Measurements from ENCODE around the gene RBM8A.
A peak's percentile ranks its signal among the peaks of the same experiment; 100 is the strongest.

RBM8A gene

DNA sequence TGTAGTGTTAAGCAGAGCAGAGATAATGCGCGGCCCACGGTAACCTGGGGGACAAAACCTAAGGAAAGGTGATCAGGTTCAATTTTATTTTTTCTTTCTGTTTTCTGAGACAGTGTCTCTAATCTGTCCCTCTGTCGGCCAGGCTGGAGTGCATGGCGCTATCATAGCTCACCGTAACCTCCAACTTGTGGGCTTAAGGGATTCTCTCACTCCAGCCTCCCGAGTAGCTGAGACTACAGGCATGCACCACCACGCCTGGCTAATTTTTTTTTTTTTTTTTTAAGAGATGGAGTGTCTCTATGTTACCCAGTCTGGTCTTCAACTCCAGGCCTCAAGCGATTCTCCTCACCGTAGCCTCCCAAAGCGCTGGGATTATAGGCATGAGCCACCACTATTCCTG lies 40.9 kb downstream of the RBM8A start:
- H3K27me3 Mint-ChIP-seq: peaks cover 7% of the 10 kb centered on the region
- H3K4me3 Mint-ChIP-seq: peak overlapping the region; percentile 85
- H3K9me3 Mint-ChIP-seq (ENCODE audit: low read depth): no peaks in the 10 kb centered on the region
- no peak overlapping the region for H3K27ac Mint-ChIP-seq
- peaks cover 15% of the 10 kb centered on the region for H3K4me1 Mint-ChIP-seq (ENCODE audit: low read depth)
- no peaks in the 10 kb centered on the region for H3K36me3 Mint-ChIP-seq

DNA sequence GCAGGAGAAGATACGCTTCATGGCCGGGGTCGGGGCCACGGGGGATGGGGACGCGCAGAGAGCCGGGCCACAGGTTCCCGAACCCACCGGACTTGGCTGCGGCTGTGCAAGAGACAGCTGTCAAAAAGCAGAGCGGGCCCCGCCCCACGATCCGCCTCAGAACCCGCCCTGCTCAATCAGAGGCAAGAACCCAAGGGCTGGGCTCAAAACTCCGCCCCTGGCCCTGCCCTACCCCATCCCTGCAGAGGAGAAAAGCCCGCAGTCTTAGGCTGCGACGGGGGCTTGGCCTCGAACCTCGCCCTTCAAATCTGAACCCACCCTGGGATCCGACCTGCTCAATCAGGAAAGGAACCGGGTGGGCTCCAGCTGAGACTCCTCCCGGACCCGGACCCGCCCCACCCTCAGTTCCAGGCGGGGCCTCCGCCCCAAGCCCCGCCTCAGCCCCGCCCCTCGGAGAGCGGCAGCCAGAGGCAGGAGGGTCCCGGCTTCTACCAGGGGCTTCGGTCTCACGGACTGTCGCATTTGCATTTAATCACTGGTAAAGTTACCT lies 41.5 kb downstream of the RBM8A start, which contains the start of gene ANKRD35:
Gene ANKRD35, minus strand, starts transcription at position 129 of the 550 bp plus-strand sequence. Its CDS starts 108 bp downstream, at position 21.
- no peaks in the 10 kb centered on the region for H3K36me3 Mint-ChIP-seq
- H3K27ac Mint-ChIP-seq: no peak within 1 kb of the TSS
- H3K27me3 Mint-ChIP-seq: peaks cover 7% of the 10 kb centered on the region

DNA sequence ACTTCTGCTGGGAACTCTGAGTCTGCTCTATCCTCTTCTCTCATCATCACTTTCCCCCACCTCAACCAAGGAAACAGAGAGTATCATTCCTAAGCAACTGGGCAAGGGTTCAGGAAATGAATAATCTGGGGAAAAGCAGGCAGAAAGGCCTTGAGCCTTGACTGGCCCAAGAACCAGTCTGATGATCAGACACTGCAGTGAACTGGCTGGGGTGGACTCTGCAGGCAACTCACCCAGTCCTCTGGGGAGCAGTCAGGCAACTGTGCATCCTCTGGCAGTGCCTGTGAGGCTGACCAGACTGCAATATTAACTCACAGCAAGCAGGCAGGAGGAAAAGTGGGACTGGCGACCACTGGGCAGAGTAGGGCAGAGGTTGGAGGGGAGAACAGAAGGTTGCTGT lies 42.6 kb downstream of the RBM8A start:
- no peak overlapping the region for H3K27ac Mint-ChIP-seq
- H3K27me3 Mint-ChIP-seq: peaks cover 7% of the 10 kb centered on the region
- H3K36me3 Mint-ChIP-seq: no peaks in the 10 kb centered on the region
- H3K4me3 Mint-ChIP-seq: peak overlapping the region; percentile 85
- H3K9me3 Mint-ChIP-seq (ENCODE audit: low read depth): no peaks in the 10 kb centered on the region
- peaks cover 15% of the 10 kb centered on the region for H3K4me1 Mint-ChIP-seq (ENCODE audit: low read depth)

More for the DNA sequence above, 41.5 kb downstream of the RBM8A start, which contains the start of gene ANKRD35:
- no peaks in the 10 kb centered on the region for H3K9me3 Mint-ChIP-seq (ENCODE audit: low read depth)
- H3K4me3 Mint-ChIP-seq: peak within 1 kb of the TSS; percentile 85
- H3K4me1 Mint-ChIP-seq (ENCODE audit: low read depth): peaks cover 15% of the 10 kb centered on the region

DNA sequence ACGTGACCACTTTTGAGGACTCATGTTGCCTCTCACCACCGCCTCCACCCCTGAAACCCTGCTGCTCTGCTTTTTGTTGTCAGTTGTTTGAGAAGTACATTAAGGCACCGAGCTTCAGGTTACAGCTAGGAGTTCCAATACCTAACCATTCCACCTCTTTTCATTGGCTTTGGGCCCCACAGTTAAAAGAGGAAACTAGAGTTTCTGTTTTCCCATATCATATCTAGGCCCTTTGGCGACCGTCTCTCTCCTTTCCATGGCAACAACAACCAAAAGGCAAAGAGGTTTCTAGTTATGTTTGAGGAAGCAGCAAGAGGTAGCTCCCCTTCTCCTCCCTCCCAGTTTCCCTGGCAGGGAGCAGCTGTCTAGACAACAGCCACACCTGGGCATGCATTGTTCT lies 47.5 kb downstream of the RBM8A start:
- no peaks in the 10 kb centered on the region for H3K9me3 Mint-ChIP-seq (ENCODE audit: low read depth)
- H3K4me3 Mint-ChIP-seq: no peak overlapping the region
- no peak overlapping the region for H3K27ac Mint-ChIP-seq
- H3K36me3 Mint-ChIP-seq: no peaks in the 10 kb centered on the region
- peaks cover 7% of the 10 kb centered on the region for H3K27me3 Mint-ChIP-seq
- peaks cover 3% of the 10 kb centered on the region for H3K4me1 Mint-ChIP-seq (ENCODE audit: low read depth)

DNA sequence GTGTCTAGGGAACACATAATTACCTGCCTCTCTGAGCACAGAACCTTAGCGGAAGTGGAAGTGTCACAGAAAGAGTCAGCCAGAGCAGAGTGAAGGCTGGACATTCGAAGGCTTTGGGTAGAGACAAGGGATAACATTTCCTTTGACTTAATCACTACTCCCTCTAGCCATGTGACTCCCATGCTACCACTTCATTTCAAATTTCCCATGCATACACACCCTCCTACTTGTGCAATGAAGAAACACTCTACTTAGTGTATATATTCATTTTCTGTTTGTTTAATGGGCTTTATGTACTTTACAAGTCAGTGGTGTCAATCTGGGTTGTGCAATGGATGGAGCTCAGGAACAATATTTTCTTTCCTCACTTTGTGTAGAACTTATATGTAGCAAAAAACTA lies 48.6 kb downstream of the RBM8A start:
- H3K9me3 Mint-ChIP-seq (ENCODE audit: low read depth): no peaks in the 10 kb centered on the region
- H3K27me3 Mint-ChIP-seq: peaks cover under 1% of the 10 kb centered on the region
- no peak overlapping the region for H3K4me3 Mint-ChIP-seq
- no peaks in the 10 kb centered on the region for H3K4me1 Mint-ChIP-seq (ENCODE audit: low read depth)
- no peak overlapping the region for H3K27ac Mint-ChIP-seq
- no peaks in the 10 kb centered on the region for H3K36me3 Mint-ChIP-seq

DNA sequence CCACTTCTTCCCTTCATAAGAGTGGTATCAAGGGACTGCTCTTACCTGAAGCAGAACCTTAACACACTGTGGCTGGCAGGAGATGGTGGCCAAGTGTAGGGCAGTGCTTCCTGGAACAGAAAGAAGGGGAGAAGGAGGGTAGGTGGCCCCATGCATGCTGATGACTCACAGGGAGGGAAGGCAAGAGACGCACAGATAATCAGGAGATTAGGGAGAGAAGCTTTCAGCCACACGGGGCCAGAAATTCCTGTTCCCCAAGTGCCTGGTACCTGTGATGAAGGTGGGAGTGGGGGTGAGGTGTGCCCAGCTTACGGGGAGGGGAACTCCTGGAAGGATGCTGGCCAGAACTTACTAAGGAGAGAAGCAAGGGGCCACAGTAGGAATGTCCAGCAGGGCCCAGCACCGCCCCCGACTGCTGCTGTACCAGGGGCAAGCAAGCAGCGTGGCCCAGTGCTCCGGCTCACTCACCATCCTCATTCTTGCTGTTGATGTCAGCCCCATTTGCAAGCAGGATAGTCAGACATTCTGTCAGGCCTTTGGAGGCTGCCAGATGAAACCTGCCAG lies 49.3 kb downstream of the RBM8A start:
- H3K27ac Mint-ChIP-seq: no peak overlapping the region
- no peaks in the 10 kb centered on the region for H3K36me3 Mint-ChIP-seq
- peaks cover under 1% of the 10 kb centered on the region for H3K4me1 Mint-ChIP-seq (ENCODE audit: low read depth)
- H3K27me3 Mint-ChIP-seq: no peaks in the 10 kb centered on the region
- no peak overlapping the region for H3K4me3 Mint-ChIP-seq
- H3K9me3 Mint-ChIP-seq (ENCODE audit: low read depth): no peaks in the 10 kb centered on the region

DNA sequence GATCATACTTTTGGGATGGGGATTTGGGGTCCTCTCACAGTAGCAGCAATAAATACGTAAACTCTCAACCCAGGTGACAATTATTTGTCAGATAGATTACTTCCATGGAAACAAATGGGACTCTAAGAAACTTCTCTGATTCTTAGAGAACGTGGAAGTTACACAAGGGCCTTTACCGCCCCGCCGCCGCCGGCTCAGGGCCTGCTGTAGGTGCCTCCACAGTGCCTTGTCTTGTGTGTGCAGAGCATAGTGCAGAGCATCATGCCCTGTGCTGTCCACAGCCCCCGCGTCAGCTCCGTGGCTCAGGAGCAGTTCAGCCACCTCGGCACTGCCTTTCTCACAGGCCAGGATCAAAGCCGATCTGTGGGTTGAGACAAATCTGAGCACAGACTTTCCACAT lies 52.6 kb downstream of the RBM8A start:
- Mint-ChIP-seq H3K4me3 (no peak overlapping the region), H3K4me1 (ENCODE audit: low read depth) (peaks cover 15% of the 10 kb centered on the region), H3K9me3 (ENCODE audit: low read depth) (no peaks in the 10 kb centered on the region), H3K27ac (no peak overlapping the region), H3K27me3 (peaks cover 1% of the 10 kb centered on the region), H3K36me3 (no peaks in the 10 kb centered on the region)

DNA sequence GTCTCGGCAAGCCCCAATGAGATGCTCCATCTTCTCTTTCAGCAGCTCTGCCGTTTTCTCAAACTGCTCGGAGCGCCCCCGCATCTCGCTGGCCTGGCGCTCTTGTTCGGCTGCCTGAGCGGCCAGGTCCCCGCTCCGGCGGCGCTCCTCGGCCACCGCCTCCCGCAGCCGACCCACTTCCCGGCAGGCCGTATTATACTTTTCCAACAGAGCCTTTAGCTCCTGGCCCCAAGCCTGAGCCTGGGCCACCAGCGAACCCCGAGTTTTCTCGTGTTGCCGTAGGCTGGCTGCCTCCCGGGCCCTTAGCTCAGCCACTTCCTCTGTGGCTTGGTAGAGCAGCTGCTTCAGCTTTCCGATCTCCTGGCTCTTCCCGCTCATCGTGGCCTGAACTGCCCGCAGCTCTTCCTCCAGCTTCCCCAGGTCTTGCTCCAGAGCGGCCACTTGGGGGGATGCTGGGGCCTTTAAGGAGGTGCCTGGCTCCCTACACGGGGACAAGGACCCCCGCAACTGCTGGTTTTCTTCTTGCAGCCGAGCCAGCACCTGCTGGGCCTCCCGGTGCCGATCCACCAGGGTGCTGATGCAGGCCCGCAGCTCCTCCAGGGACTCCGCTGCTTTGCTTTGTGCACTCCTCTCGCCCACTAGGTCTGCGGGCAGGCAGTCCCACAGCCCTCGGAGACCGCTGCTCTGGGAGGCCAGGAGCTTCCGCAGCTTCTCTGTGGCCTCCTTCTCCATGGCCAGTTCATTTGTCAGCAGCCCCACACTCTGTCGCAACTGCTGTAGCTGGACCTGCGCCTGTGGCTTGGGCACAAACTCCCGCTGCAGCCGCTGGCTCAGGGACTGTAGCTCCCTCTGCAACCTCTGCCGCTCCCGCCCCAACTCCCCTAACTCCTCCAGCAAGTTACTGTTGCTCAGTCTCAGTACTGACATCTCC lies 55.0 kb downstream of the RBM8A start:
- H3K4me3 Mint-ChIP-seq: peak overlapping the region; percentile 77
- peaks cover 1% of the 10 kb centered on the region for H3K27me3 Mint-ChIP-seq
- peak overlapping the region; percentile 23 for H3K27ac Mint-ChIP-seq
- no peaks in the 10 kb centered on the region for H3K9me3 Mint-ChIP-seq (ENCODE audit: low read depth)
- H3K36me3 Mint-ChIP-seq: no peaks in the 10 kb centered on the region
- peaks cover 15% of the 10 kb centered on the region for H3K4me1 Mint-ChIP-seq (ENCODE audit: low read depth)
